Mucosa of descending colon (tissue), 3 donors: Measurements from ENCODE around the gene ACSL3. TPM values are rescaled to one million over a fixed set of nuclear protein-coding genes. Genes with fewer than 3 reads are reported as not detected.

Experiments
- ATAC-seq: fragments of 200-7000 bp; cut with Tn5 transposase; one replicate; pipeline ENCODE4 v1.9.1; 2020; ENCODE audit warnings: mild to moderate bottlenecking, moderate library complexity
- DNase-seq, 3 donors: peaks; one replicate each; pipeline ENCODE4 v3.0.0-alpha.2; 2020
- H3K36me3 ChIP-seq: fragments of 200-600 bp; one replicate; pipeline ENCODE4 v1.8.0; 2021; ENCODE audit warnings: low read depth, mild to moderate bottlenecking
- H3K4me1 ChIP-seq: fragments of 200-600 bp; one replicate; pipeline ENCODE4 v1.8.0; 2021; ENCODE audit warnings: low read depth, mild to moderate bottlenecking
- H3K4me3 ChIP-seq: fragments of 200-600 bp; one replicate; pipeline ENCODE4 v1.8.0; 2021; ENCODE audit warnings: mild to moderate bottlenecking
- H3K9me3 ChIP-seq: fragments of 200-600 bp; one replicate; pipeline ENCODE4 v1.8.0; 2021; ENCODE audit warnings: mild to moderate bottlenecking
- CTCF ChIP-seq: fragments of 200-600 bp; IDR thresholded peaks from one replicate; pipeline ENCODE4 v1.8.0; 2022; ENCODE audit warnings: antibody characterized with exemption, mild to moderate bottlenecking
- intact Hi-C, 2 donors: fragments of 100-400 bp; cut with DNase I in 1 of 2; cut with micrococcal nuclease in 1 of 2; formaldehyde crosslinking; loops; one replicate each; pipeline versions ENCODE4 v1.11.0 to v1.11.1; 2022; cut with DNase I, micrococcal nuclease
- long read RNA-seq, 2 donors: library from polyadenylated mRNA; unstranded; transcript quantifications; one replicate each; pipeline ENCODE4 v2.0.0, GENCODE V29; 2019 to 2021
- total RNA-seq, 3 donors: library from RNA; stranded (reverse); fragmentation: NEBNext Ultra II Directional in 2 of 3; extraction: Animal tissue kit (Norgen Biotek cat#: 25700) in 2 of 3; gene quantifications; one replicate each; pipeline versions ENCODE4 v1.2.1 to v1.2.4, GENCODE V29; 2021 to 2023
- donor health status: DM: no; HTN: no; CAD: no; lungs with moderate emphysema.
- donor health status: DM: no; HTN: no; CAD: no.
- donor health status: DM: no; HTN: yes; CAD: no.

ACSL3 gene
- 100 to 1,000 TPM in 1 of 3 donors, 10 to 100 TPM in 2; 77.2 to 108 (median 93.0) TPM for total RNA-seq
- long read RNA-seq, donor 1, full-length matches to known transcripts = 49 of 60 reads
- long read RNA-seq, donor 1, partial matches to known transcripts = 6 of 60 reads
- long read RNA-seq, donor 1, other reads (novel, unspliced or antisense) = 5 of 60 reads
- long read RNA-seq, donor 2, full-length matches to known transcripts = 16 of 30 reads
- long read RNA-seq, donor 2, partial matches to known transcripts = 9 of 30 reads
- long read RNA-seq, donor 2, other reads (novel, unspliced or antisense) = 5 of 30 reads

- Histone ChIP-seq H3K4me1 (peaks cover 21% of the 10 kb centered on the region), H3K36me3 (no peaks in the 10 kb centered on the region), H3K9me3 (no peaks in the 10 kb centered on the region), H3K4me3 (peak within 1 kb of the TSS; percentile 94)
- TF ChIP-seq CTCF = no peak
- DNase-seq (peak; percentile 97 to 98 (median 98)), ATAC-seq (peak; percentile 98)
- intact Hi-C loops = no loop called here
Measured at GRCh38 chr2:222860740-222861410, at the start of gene ACSL3. Gene ACSL3 (plus strand): TSS chr2:222861036. CDS start chr2:222908773, 47,737 bp downstream.

DNA sequence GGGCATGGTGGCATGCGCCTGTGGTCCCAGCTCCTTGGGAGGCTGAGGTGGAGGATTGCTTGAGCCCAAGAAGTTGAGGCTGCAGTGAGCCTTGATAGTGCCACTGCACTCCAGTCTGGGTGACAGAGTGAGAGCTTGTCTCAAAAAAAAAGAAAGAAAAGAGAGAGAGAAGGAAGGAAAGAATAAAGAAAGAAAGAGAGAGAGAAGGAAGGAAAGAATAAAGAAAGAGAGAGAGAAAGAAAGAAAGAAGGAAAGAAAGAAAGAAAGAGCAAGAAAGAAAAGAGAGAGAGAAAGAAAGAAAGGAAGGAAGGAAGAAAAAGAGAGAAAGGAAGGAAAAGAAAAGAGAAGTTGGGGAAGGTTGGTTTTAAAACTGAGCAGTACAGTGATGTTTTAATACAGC is 49.0 kb upstream of the ACSL3 start:
- ATAC-seq = no peak
- H3K4me1 ChIP-seq = no peaks in the 10 kb centered on the region
- intact Hi-C loops = no loop called here

DNA sequence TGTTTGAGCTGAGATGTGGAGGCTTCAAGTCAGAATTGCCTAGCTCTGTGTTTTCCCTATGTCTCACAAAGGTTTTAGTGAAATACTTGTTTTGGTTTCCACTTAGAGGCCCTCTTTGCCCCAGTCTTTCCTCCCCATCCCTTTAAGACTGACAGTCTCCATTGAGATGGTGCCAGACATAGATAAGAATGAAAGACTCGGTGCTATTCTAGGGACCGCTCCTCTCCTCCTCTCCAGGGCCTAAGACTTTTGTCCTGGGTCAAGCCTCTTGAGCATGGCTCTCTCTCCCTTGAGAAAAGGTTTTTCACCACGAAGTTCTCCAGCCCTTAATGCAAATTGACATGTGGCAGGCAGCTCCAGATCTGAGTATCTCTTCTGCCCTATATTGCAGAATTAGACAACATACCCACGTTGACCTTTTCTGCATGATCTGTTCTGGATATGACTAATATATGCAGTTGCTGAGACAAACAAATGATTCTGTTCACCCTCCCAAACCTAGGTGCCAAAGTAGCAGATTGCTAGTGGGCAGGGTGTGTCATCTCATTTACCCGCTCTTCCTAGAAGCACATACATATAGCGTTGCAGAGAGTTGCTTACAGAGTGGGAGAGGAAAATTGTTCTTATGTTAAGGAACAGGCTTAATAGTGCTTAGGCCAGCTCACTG is 47.5 kb upstream of the ACSL3 start:
- intact Hi-C loops = no loop called here
- no peaks in the 10 kb centered on the region for H3K36me3 ChIP-seq
- DNase-seq (no peak), ATAC-seq (peak; percentile 48)
- TF ChIP-seq CTCF = no peak
- H3K9me3 ChIP-seq = no peaks in the 10 kb centered on the region
- H3K4me3 ChIP-seq = no peak overlapping the region
- H3K4me1 ChIP-seq = no peaks in the 10 kb centered on the region

More for the DNA sequence above, 49.0 kb upstream of the ACSL3 start:
- no peak for DNase-seq
- no peak for TF ChIP-seq CTCF
- no peaks in the 10 kb centered on the region for H3K36me3 ChIP-seq
- H3K9me3 ChIP-seq = no peaks in the 10 kb centered on the region
- H3K4me3 ChIP-seq = no peak overlapping the region

- Histone ChIP-seq H3K4me3 (no peak overlapping the region), H3K9me3 (no peaks in the 10 kb centered on the region), H3K36me3 (no peaks in the 10 kb centered on the region), H3K4me1 (no peaks in the 10 kb centered on the region)
- no peak for TF ChIP-seq CTCF
- DNase-seq (no peak), ATAC-seq (no peak)
- intact Hi-C loops = no loop called here
Measured at GRCh38 chr2:222819722-222820333, 41.0 kb upstream of the ACSL3 start.

DNA sequence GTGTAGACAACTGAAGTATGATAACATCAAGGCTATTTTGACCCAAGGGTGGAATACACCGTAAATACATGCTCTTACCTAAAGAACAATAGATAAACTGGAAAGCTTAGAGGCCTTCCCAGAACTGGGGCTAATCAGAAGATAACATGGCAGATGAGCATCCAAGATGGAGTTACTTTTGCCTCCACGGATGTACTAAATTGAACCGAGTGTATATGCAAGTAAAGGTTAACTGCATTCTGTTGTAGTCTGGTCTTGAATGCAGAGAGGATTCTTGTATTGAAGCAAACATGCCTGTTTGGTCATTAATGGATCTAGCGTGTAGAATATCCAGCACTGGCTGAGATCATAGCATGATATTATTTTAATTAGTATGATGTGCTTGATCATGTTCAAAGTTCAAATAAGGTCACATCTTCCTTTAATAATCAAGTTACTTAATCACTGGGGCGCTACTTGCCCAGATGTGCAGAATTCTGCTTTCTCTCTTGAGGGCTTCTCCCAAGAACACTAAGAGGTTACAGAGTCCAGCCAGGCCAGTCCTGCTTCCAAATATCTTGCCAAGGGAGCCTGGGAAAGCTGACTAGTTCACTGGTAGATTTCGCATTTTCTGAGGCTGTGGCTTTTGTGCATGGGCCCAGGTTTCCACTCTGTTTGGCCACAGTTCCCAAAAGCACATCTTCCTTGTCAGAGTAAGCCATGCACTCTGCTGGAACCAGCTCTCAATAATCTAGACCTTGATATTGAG is 37.5 kb upstream of the ACSL3 start:
- ATAC-seq (no peak), DNase-seq (no peak)
- intact Hi-C loops = no loop called here
- no peaks in the 10 kb centered on the region for H3K4me1 ChIP-seq
- H3K4me3 ChIP-seq = no peak overlapping the region
- TF ChIP-seq CTCF = no peak
- H3K36me3 ChIP-seq = no peaks in the 10 kb centered on the region
- H3K9me3 ChIP-seq = no peaks in the 10 kb centered on the region
